NT2/D1 (cell line): ENCODE results near the gene USF3.

ENCODE experiments used
- DNase-seq: peaks from one replicate; pipeline ENCODE4 v3.0.0-alpha.2; 2011; ENCODE audit warnings: low read depth, low spot score
- H3K27me3 ChIP-seq: 2 replicates; pipeline ENCODE4 v1.6.0; 2011; ENCODE audit warnings: mild to moderate bottlenecking; ENCODE audit not compliant: insufficient read length, insufficient read depth
- H3K36me3 ChIP-seq: 2 replicates; pipeline ENCODE4 v1.6.1; 2011; ENCODE audit warnings: mild to moderate bottlenecking, low read length, mixed read lengths; ENCODE audit not compliant: insufficient read depth, insufficient read length
- H3K4me1 ChIP-seq: 2 replicates; pipeline ENCODE4 v1.5.1; 2011; ENCODE audit not compliant: insufficient read depth, insufficient read length
- H3K4me3 ChIP-seq: 2 replicates; pipeline ENCODE4 v1.5.1; 2011; ENCODE audit warnings: low read depth; ENCODE audit not compliant: insufficient read length
- H3K9ac ChIP-seq: 2 replicates; pipeline ENCODE4 v1.6.0; 2011; ENCODE audit warnings: low read depth; ENCODE audit not compliant: insufficient read length
- H3K9me3 ChIP-seq: 2 replicates; pipeline ENCODE4 v1.5.1; 2011; ENCODE audit warnings: mild to moderate bottlenecking, low read length; ENCODE audit not compliant: insufficient read depth
- SUZ12 ChIP-seq: IDR thresholded peaks from 2 replicates; pipeline ENCODE4 v1.6.1; 2011; ENCODE audit not compliant: insufficient read length, insufficient read depth; ENCODE audit errors: extremely low read depth
- YY1 ChIP-seq: IDR thresholded peaks from 2 replicates; pipeline ENCODE4 v1.6.1; 2011; ENCODE audit not compliant: insufficient read length, insufficient read depth
- ZNF274 ChIP-seq: IDR thresholded peaks from 2 replicates; pipeline ENCODE4 v1.6.1; 2011; ENCODE audit warnings: mild to moderate bottlenecking, low read depth, low read length

The USF3 gene

GRCh38 chr3:113660896-113661295, 35.5 kb downstream of the USF3 start:
- Histone ChIP-seq H3K4me1 (no peaks in the 10 kb centered on the region), H3K36me3 (peaks cover 31% of the 10 kb centered on the region), H3K4me3 (no peak overlapping the region), H3K9me3 (no peaks in the 10 kb centered on the region), H3K27me3 (no peaks in the 10 kb centered on the region), H3K9ac (no peak overlapping the region)
- TF ChIP-seq ZNF274: no peak
- no peak for TF ChIP-seq SUZ12
- no peak for TF ChIP-seq YY1
- DNase-seq: no peak

- H3K4me3 ChIP-seq: no peak overlapping the region
- TF ChIP-seq YY1 (no peak), SUZ12 (no peak), ZNF274 (no peak)
- H3K9ac ChIP-seq: no peak overlapping the region
- H3K9me3 ChIP-seq: no peaks in the 10 kb centered on the region
- no peak for DNase-seq
- no peaks in the 10 kb centered on the region for H3K4me1 ChIP-seq
- peaks cover 31% of the 10 kb centered on the region for H3K36me3 ChIP-seq
- no peaks in the 10 kb centered on the region for H3K27me3 ChIP-seq
These were observed 36.0 kb downstream of the USF3 start for GRCh38 chr3:113660458-113660857.

- no peak for DNase-seq
- no peaks in the 10 kb centered on the region for H3K4me1 ChIP-seq
- peaks cover 33% of the 10 kb centered on the region for H3K36me3 ChIP-seq
- TF ChIP-seq ZNF274 (no peak), YY1 (no peak), SUZ12 (no peak)
- H3K9me3 ChIP-seq: no peaks in the 10 kb centered on the region
- no peak overlapping the region for H3K9ac ChIP-seq
- H3K4me3 ChIP-seq: no peak overlapping the region
- H3K27me3 ChIP-seq: no peaks in the 10 kb centered on the region
These were observed 36.4 kb downstream of the USF3 start for GRCh38 chr3:113659996-113660395.

GRCh38 chr3:113659101-113659541, 37.3 kb downstream of the USF3 start:
- no peak for TF ChIP-seq ZNF274
- no peak for TF ChIP-seq SUZ12
- TF ChIP-seq YY1: no peak
- no peak for DNase-seq
- Histone ChIP-seq H3K4me1 (no peaks in the 10 kb centered on the region), H3K27me3 (no peaks in the 10 kb centered on the region), H3K4me3 (no peak overlapping the region), H3K9me3 (no peaks in the 10 kb centered on the region), H3K9ac (no peak overlapping the region), H3K36me3 (peaks cover 33% of the 10 kb centered on the region)

GRCh38 chr3:113658107-113658506, 38.3 kb downstream of the USF3 start:
- Histone ChIP-seq H3K36me3 (peaks cover 33% of the 10 kb centered on the region), H3K9ac (no peak overlapping the region), H3K27me3 (no peaks in the 10 kb centered on the region), H3K4me1 (no peaks in the 10 kb centered on the region), H3K4me3 (no peak overlapping the region), H3K9me3 (no peaks in the 10 kb centered on the region)
- TF ChIP-seq YY1 (no peak), SUZ12 (no peak), ZNF274 (no peak)
- DNase-seq: no peak

GRCh38 chr3:113654851-113655250, 41.6 kb downstream of the USF3 start:
- no peak for DNase-seq
- no peak overlapping the region for H3K9ac ChIP-seq
- no peaks in the 10 kb centered on the region for H3K9me3 ChIP-seq
- no peaks in the 10 kb centered on the region for H3K4me1 ChIP-seq
- TF ChIP-seq ZNF274: no peak
- no peak for TF ChIP-seq YY1
- TF ChIP-seq SUZ12: no peak
- no peak overlapping the region for H3K4me3 ChIP-seq
- peaks cover 16% of the 10 kb centered on the region for H3K36me3 ChIP-seq
- no peaks in the 10 kb centered on the region for H3K27me3 ChIP-seq

GRCh38 chr3:113654310-113654709, 42.1 kb downstream of the USF3 start:
- DNase-seq: no peak
- no peak overlapping the region for H3K4me3 ChIP-seq
- H3K27me3 ChIP-seq: no peaks in the 10 kb centered on the region
- no peaks in the 10 kb centered on the region for H3K9me3 ChIP-seq
- H3K4me1 ChIP-seq: no peaks in the 10 kb centered on the region
- H3K36me3 ChIP-seq: peaks cover 11% of the 10 kb centered on the region
- no peak for TF ChIP-seq ZNF274
- H3K9ac ChIP-seq: no peak overlapping the region

GRCh38 chr3:113649174-113649845, 47.1 kb downstream of the USF3 start:
- no peak overlapping the region for H3K9ac ChIP-seq
- DNase-seq: no peak

More at GRCh38 chr3:113649174-113649845, 47.1 kb downstream of the USF3 start:
- Histone ChIP-seq H3K9me3 (peaks cover 23% of the 10 kb centered on the region), H3K4me3 (no peak overlapping the region), H3K27me3 (no peaks in the 10 kb centered on the region), H3K4me1 (no peaks in the 10 kb centered on the region), H3K36me3 (no peaks in the 10 kb centered on the region)
- TF ChIP-seq ZNF274: no peak
- TF ChIP-seq YY1: no peak
- no peak for TF ChIP-seq SUZ12
